ENCODE results near the gene FMO1. TPM values are rescaled to one million over a fixed set of nuclear protein-coding genes. Genes with fewer than 3 reads are reported as not detected.

FMO1 gene
- total and polyA plus RNA-seq, 9 donors: 3.8 to 32.2 (median 5.8) TPM; not detected in 1

DNA sequence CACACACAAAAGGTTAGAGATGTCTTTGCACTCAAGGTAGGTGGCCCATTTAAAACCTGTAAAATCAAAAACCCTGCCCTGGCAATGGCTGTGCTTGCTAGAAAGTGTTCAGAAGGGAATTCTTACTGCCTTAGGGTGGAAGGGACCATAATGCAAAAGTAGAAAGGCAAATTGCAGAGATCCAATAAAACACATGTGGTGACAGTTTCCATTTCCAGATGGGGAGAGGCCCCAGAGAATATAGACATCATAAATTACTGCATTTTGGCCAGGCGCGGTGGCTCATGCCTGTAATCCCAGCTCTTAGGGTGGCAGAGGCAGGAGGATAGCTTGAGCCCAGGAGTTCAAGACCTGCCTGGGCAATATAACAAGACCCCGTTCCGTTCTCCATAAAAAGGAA is 13.0 kb downstream of the FMO1 start:
- H3K4me3 ChIP-seq: no peak overlapping the region
- 90 to 98% (median 95%) methylated on average over 4 of the region's 4 CpGs for WGBS, 3 donors
- no peak overlapping the region for H3K27ac ChIP-seq
- no peak for DNase-seq
- H3K9me3 ChIP-seq: no peaks in the 10 kb centered on the region
- H3K27me3 ChIP-seq: no peaks in the 10 kb centered on the region
- intact Hi-C loops (cut with DNase I): no loop called here
- no peaks in the 10 kb centered on the region for H3K36me3 ChIP-seq
- peaks cover 27% of the 10 kb centered on the region for H3K4me1 ChIP-seq (ENCODE audit: insufficient read depth)
- no peak for TF ChIP-seq EP300 (IDR thresholded peaks at IDR 0.05)
- no peak for TF ChIP-seq POLR2A (IDR thresholded peaks at IDR 0.05)
- no peak for TF ChIP-seq CTCF (IDR thresholded peaks at IDR 0.05)

DNA sequence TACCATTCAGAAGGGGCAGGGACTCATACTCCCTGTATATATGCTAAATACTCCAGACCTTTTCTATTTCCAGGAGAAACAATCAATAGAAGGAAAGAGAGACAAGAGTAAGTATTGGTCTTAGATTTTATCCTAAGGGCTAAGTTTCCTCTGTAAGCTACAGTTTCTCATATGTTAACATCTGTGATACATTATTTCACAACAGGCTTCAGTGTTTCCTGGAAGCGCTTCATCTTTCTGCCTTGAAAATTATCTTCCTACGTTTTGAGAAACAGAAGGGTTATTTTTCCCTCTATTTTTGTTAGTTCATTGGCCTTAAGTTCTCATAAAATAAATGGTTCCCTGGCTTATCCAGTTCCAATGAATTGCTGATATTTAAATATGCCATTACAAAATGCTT is 15.6 kb downstream of the FMO1 start:
- TF ChIP-seq CTCF (IDR thresholded peaks at IDR 0.05): no peak
- no peak for TF ChIP-seq EP300 (IDR thresholded peaks at IDR 0.05)
- TF ChIP-seq POLR2A (IDR thresholded peaks at IDR 0.05): no peak
- intact Hi-C loops (cut with DNase I): no loop called here
- no peak overlapping the region for H3K4me3 ChIP-seq
- no peaks in the 10 kb centered on the region for H3K27me3 ChIP-seq
- peak overlapping the region in 1 of 2 donors; percentile 59 for H3K27ac ChIP-seq
- no peak for DNase-seq
- WGBS, 3 donors: 13 to 20% (median 15%) methylated on average over 2 of the region's 2 CpGs
- no peaks in the 10 kb centered on the region for H3K36me3 ChIP-seq
- H3K9me3 ChIP-seq: no peaks in the 10 kb centered on the region
- peaks cover 17% of the 10 kb centered on the region for H3K4me1 ChIP-seq (ENCODE audit: insufficient read depth)

DNA sequence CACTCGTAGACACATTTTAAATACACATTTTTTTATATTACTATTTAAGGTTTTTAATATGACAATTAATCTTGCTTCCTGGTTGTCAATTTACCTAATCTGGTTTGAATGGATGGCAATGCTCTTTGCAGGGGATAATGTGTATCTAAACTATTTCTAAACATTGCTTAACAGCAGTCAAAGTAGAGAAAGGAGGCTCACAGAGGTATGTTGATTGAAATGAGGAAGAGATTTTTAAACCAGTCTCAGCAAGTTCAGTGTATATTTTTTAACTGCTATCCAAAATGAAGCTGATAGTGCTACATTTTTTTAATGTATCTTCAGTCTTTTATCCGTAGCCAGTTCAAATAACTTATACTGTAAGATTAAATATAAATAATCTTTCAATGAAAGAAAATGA is 17.4 kb downstream of the FMO1 start:
- no peak overlapping the region for H3K4me3 ChIP-seq
- no peak overlapping the region for H3K27ac ChIP-seq
- intact Hi-C loops (cut with DNase I): no loop called here
- no peak for DNase-seq
- WGBS, 3 donors: 38 to 59% (median 47%) methylated on average over 2 of the region's 2 CpGs
- H3K27me3 ChIP-seq: no peaks in the 10 kb centered on the region
- peaks cover 13% of the 10 kb centered on the region for H3K4me1 ChIP-seq (ENCODE audit: insufficient read depth)
- no peaks in the 10 kb centered on the region for H3K9me3 ChIP-seq
- TF ChIP-seq EP300 (IDR thresholded peaks at IDR 0.05): no peak
- no peak for TF ChIP-seq CTCF (IDR thresholded peaks at IDR 0.05)
- TF ChIP-seq POLR2A (IDR thresholded peaks at IDR 0.05): no peak
- H3K36me3 ChIP-seq: no peaks in the 10 kb centered on the region

GRCh38 chr1:171266930-171267329 is 18.6 kb downstream of the FMO1 start:
- no peak for TF ChIP-seq POLR2A (IDR thresholded peaks at IDR 0.05)
- no peak for TF ChIP-seq EP300 (IDR thresholded peaks at IDR 0.05)
- no peak for TF ChIP-seq CTCF (IDR thresholded peaks at IDR 0.05)
- Histone ChIP-seq H3K36me3 (no peaks in the 10 kb centered on the region), H3K4me3 (no peak overlapping the region), H3K4me1 (ENCODE audit: insufficient read depth) (peaks cover 13% of the 10 kb centered on the region), H3K27me3 (no peaks in the 10 kb centered on the region), H3K9me3 (no peaks in the 10 kb centered on the region), H3K27ac (no peak overlapping the region)
- intact Hi-C loops (cut with DNase I): no loop called here
- 75 to 83% (median 80%) methylated on average over 4 of the region's 4 CpGs for WGBS, 3 donors
- DNase-seq: no peak

DNA sequence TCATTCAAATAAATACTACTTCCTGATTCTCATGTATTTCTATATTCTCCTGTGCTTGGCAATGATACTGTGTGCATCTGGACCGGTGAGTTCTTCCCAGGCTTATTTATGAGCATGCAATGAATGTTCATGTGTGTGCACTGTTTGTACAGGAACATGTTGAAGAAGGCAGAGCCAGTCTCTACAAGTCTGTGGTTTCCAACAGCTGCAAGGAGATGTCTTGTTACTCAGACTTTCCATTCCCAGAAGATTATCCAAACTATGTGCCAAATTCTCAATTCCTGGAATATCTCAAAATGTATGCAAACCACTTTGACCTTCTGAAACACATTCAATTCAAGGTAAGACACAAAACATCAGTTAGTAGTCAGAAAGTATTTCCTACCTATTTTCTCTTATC is 19.1 kb downstream of the FMO1 start:
- intact Hi-C loops (cut with DNase I): no loop called here
- Histone ChIP-seq H3K36me3 (no peaks in the 10 kb centered on the region), H3K27me3 (no peaks in the 10 kb centered on the region), H3K27ac (no peak overlapping the region), H3K4me1 (ENCODE audit: insufficient read depth) (peaks cover 13% of the 10 kb centered on the region), H3K9me3 (no peaks in the 10 kb centered on the region), H3K4me3 (no peak overlapping the region)
- WGBS, 3 donors: 7 to 22% (median 20%) methylated on average over 1 of the region's 1 CpG
- no peak for DNase-seq
- TF ChIP-seq CTCF (IDR thresholded peaks at IDR 0.05) (no peak), POLR2A (IDR thresholded peaks at IDR 0.05) (no peak), EP300 (IDR thresholded peaks at IDR 0.05) (no peak)

All from ovary (tissue), 9 donors.